Measurements from ENCODE around the gene ODC1.

- TF ChIP-seq GATA3 (IDR thresholded peaks at IDR 0.05; ENCODE audit: low read depth, low read length) (no peak), GATA2 (IDR thresholded peaks at IDR 0.05; ENCODE audit: low read depth, low read length) (no peak)
Measured at GRCh38 chr2:10493634-10494281, 45.6 kb upstream of the ODC1 start.

All from SH-SY5Y (cell line).